IPS-18c (cell line): ENCODE results near the gene ZNF467.

Source experiments
- H3K4me3 ChIP-seq: 2 replicates; pipeline ENCODE4 v1.7.0; 2013; ENCODE audit warnings: low read depth, mild to moderate bottlenecking, low read length, moderate library complexity; ENCODE audit not compliant: insufficient read depth
- H3K9me3 ChIP-seq: one replicate; pipeline ENCODE4 v1.6.1; 2013; ENCODE audit warnings: mild to moderate bottlenecking, low read length, moderate library complexity; ENCODE audit not compliant: control insufficient read depth, insufficient read depth

ZNF467 gene

GRCh38 chr7:149773446-149774236, at the start of gene ZNF467:
Gene ZNF467, minus strand, starts transcription at chr7:149773588. Its CDS starts 2,556 bp downstream, at chr7:149771032.
- peak within 1 kb of the TSS; percentile 67 for H3K4me3 ChIP-seq
- no peaks in the 10 kb centered on the region for H3K9me3 ChIP-seq

DNA sequence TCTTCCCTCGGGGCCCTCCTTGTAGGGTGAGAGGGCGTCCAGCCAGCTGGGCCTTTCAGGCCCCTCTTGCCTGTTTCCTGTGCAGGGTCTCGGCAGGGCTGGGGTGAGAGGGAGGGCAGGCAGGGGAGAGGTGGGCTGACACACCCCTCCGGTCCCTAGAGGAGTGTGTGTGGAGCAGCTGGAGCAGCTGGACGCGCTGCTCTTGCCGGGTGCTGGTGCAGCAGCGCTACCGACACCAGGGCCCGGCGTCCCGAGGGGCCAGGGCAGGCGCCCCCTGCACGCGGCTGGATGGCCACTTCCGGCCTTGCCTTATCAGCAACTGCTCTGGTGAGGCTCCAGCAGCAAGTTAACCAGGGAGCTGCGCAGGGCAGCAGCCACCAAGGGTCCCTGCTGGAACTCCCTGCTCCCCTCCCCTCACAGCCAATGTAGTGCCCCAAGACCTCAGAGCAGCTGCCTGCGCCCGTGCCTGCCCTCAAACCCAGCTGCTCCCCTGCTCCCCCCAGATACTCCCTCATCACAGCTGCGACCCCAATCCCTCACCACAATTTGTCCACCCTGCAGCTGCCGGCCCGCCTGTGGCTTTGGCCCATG, 49.1 kb upstream of the ZNF467 start:
- H3K9me3 ChIP-seq: peaks cover 5% of the 10 kb centered on the region

GRCh38 chr7:149821191-149822148, 48.1 kb upstream of the ZNF467 start:
- Histone ChIP-seq H3K4me3 (no peak overlapping the region), H3K9me3 (peaks cover 5% of the 10 kb centered on the region)

More for the DNA sequence above, 49.1 kb upstream of the ZNF467 start:
- no peak overlapping the region for H3K4me3 ChIP-seq

- no peak overlapping the region for H3K4me3 ChIP-seq
- H3K9me3 ChIP-seq: peaks cover 5% of the 10 kb centered on the region
These were observed 47.3 kb upstream of the ZNF467 start for GRCh38 chr7:149820622-149821190.

GRCh38 chr7:149819961-149820340, 46.6 kb upstream of the ZNF467 start:
- no peak overlapping the region for H3K4me3 ChIP-seq
- H3K9me3 ChIP-seq: peaks cover 5% of the 10 kb centered on the region

- H3K9me3 ChIP-seq: peaks cover 5% of the 10 kb centered on the region
- H3K4me3 ChIP-seq: no peak overlapping the region
These were observed 46.0 kb upstream of the ZNF467 start for GRCh38 chr7:149819141-149819960.

GRCh38 chr7:149818536-149818840, 45.1 kb upstream of the ZNF467 start:
- peaks cover 2% of the 10 kb centered on the region for H3K9me3 ChIP-seq
- H3K4me3 ChIP-seq: no peak overlapping the region

DNA sequence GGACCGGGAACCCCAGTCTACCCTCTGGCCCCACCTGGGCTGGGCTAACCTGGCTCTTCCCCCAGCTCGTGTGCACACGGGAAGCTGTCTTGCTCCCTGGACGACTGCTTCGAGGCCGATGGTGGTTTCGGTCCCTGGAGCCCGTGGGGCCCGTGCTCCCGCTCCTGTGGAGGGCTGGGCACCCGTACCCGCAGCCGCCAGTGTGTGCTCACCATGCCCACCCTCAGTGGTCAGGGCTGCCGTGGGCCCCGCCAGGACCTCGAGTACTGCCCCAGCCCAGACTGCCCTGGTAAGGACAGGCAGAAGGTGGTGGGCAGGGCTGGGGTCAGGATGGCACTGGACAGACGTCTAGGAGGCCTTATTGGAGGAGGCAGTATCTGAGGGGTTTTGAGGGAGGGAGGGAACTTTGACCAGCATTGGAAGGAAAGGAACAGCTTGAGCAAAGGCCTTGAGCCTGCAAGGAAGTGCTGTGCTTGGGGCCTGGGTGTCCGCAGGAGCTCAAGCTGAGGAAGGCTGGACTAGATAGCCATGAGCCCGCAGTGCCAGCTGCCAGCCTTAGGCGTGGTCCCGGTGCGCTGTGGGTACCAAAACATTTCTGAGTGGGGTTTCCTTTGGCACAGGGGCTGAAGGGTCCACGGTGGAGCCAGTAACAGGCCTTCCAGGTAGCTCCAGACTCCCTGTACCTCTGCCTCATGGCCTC, 44.6 kb upstream of the ZNF467 start:
- H3K4me3 ChIP-seq: no peak overlapping the region
- peaks cover 2% of the 10 kb centered on the region for H3K9me3 ChIP-seq

GRCh38 chr7:149817301-149817771, 43.9 kb upstream of the ZNF467 start:
- no peak overlapping the region for H3K4me3 ChIP-seq

GRCh38 chr7:149816794-149817193, 43.4 kb upstream of the ZNF467 start:
- H3K4me3 ChIP-seq: no peak overlapping the region
- no peaks in the 10 kb centered on the region for H3K9me3 ChIP-seq

More at GRCh38 chr7:149817301-149817771, 43.9 kb upstream of the ZNF467 start:
- peaks cover 2% of the 10 kb centered on the region for H3K9me3 ChIP-seq

GRCh38 chr7:149816267-149816751, 42.9 kb upstream of the ZNF467 start:
- no peak overlapping the region for H3K4me3 ChIP-seq
- no peaks in the 10 kb centered on the region for H3K9me3 ChIP-seq

DNA sequence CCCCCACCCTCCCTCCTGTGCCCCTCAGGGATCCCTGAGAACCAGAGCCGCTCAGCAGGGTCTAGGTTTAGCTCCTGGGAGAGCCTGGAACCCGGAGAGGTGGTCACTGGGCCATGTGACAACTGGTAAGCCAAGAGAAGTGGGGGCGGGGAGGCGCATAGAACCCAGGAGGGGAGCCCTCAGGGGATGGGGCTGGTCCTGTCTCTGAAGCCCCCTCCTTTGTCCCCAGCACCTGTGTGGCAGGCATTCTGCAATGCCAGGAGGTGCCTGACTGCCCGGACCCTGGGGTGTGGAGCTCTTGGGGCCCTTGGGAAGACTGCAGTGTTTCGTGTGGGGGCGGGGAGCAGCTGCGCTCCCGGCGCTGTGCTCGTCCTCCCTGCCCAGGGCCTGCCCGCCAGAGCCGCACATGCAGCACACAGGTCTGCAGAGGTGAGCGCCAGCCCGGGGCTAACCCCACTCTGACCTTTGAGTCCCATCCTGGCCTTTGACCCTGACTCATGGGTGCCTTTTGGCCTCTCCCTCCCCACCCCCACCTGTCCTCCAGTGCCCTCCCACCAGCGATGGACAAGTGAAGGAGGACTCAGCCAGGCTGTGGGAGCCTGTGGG, 42.4 kb upstream of the ZNF467 start:
- no peaks in the 10 kb centered on the region for H3K9me3 ChIP-seq
- no peak overlapping the region for H3K4me3 ChIP-seq

DNA sequence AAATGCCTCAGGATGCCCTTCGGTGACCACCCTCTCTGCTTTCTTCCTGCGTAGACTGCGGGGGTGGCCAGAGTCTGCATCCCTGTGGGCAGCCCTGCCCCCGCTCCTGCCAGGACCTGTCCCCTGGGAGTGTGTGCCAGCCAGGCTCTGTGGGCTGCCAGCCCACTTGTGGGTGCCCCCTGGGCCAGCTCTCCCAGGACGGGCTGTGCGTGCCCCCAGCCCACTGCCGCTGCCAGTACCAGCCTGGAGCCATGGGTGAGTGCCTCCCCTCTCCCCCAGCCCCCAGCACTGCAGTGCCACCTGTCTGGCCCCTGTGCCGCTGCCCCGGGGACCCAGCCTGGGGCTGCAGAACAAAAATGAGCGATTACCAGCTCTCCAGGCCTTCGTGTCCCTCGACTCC, 41.7 kb upstream of the ZNF467 start:
- H3K4me3 ChIP-seq: no peak overlapping the region
- H3K9me3 ChIP-seq: no peaks in the 10 kb centered on the region

DNA sequence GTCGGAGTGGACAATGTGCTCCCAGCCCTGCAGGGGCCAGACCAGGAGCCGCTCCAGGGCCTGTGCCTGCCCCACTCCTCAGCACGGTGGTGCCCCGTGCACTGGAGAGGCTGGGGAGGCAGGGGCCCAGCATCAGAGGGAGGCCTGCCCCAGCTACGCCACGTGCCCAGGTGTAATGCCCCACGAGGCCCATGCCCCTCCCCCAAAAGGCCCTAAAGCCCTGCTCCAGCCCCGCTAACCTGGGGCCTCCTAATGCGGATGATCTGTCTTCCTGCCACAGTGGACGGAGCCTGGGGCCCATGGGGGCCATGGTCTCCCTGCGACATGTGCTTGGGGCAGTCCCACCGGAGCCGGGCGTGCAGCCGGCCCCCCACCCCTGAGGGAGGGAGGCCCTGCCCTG, 41.1 kb upstream of the ZNF467 start:
- Histone ChIP-seq H3K9me3 (no peaks in the 10 kb centered on the region), H3K4me3 (no peak overlapping the region)

DNA sequence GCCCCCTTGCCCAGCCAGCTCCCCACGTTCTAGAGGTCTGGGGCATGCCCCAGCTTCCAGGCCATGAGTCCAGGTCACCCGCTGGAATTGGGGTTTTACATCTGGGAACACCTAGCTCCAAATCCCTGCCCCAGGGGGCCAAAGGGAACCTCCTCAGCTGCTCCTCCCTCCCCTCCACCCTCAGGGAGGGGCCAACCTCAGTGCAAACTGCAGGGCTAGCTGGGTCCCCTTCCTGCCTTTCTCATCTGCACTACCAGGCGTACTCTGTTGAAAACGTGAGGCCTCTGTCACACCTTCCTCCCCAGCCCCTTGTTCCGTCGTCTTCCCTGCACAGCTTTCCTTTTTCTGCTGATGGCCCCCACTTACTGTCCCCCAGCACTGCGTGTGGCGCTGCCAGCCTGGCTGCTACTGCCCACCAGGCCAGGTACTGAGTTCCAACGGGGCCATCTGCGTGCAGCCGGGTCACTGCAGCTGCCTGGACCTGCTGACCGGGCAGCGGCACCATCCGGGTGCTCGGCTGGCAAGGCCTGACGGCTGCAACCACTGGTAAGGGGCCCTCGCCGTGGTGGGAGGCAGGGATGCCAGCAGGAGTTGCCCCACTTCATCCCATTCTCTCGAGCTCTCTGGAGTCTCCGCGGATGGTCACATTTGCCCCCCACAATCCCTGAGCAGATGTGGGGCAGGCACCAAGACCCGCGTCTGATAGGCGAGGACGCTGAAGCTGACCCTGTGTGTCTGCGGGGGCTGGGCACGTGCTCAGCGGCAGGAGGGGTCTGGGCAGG, 40.1 kb upstream of the ZNF467 start:
- H3K4me3 ChIP-seq: no peak overlapping the region
- no peaks in the 10 kb centered on the region for H3K9me3 ChIP-seq
